Hindlimb muscle (tissue), 1 donor: ENCODE results near the gene ZNF611. TPM values are rescaled to one million over a fixed set of nuclear protein-coding genes. Genes with fewer than 3 reads are reported as not detected.
A peak's percentile ranks its signal among the peaks of the same experiment; 100 is the strongest.
"Not testable (repeated sequence)": the region's sequence is repeated elsewhere in the genome, so short reads cannot be mapped to it uniquely, and the experiment has no call there.

Experiments used
- DNase-seq: peaks from one replicate; pipeline ENCODE4 v3.0.0-alpha.2; 2013
- polyA plus RNA-seq: library from polyadenylated mRNA; unstranded; fragments of 120-200 nt; gene quantifications from one replicate; pipeline ENCODE4 v1.2.1, GENCODE V29; 2013; ENCODE audit not compliant: insufficient read length

Gene ZNF611
- 7.3 TPM for polyA plus RNA-seq

GRCh38 chr19:52734893-52735661, at the start of gene ZNF611:
TSS of gene ZNF611 (minus strand) at chr19:52735044. CDS start at chr19:52715894, 19,150 bp downstream.
- peak; percentile 96 for DNase-seq

- not testable (repeated sequence) for DNase-seq
These were observed 48.0 kb upstream of the ZNF611 start for GRCh38 chr19:52782864-52783263.

- no peak for DNase-seq
These were observed 44.0 kb upstream of the ZNF611 start for GRCh38 chr19:52778811-52779210.

GRCh38 chr19:52756447-52756846, 21.6 kb upstream of the ZNF611 start:
- not testable (repeated sequence) for DNase-seq

GRCh38 chr19:52749780-52750179, 14.9 kb upstream of the ZNF611 start:
- DNase-seq, result no peak

- DNase-seq, result peak; percentile 11
These were observed 13.6 kb upstream of the ZNF611 start for GRCh38 chr19:52748336-52748950.

GRCh38 chr19:52745919-52746318, 11.1 kb upstream of the ZNF611 start:
- not testable (repeated sequence) for DNase-seq

GRCh38 chr19:52743091-52743490, 8.2 kb upstream of the ZNF611 start:
- DNase-seq, result no peak

- DNase-seq, result no peak
These were observed 7.7 kb upstream of the ZNF611 start for GRCh38 chr19:52742516-52742915.

- DNase-seq, result no peak
These were observed 7.2 kb upstream of the ZNF611 start for GRCh38 chr19:52741951-52742485.

- not testable (repeated sequence) for DNase-seq
These were observed 6.5 kb upstream of the ZNF611 start for GRCh38 chr19:52741371-52741770.

- DNase-seq, result no peak
These were observed 4.7 kb upstream of the ZNF611 start for GRCh38 chr19:52739576-52739975.

- DNase-seq, result peak; percentile 51
These were observed 890 bp upstream of the ZNF611 start for GRCh38 chr19:52735734-52736133.

- no peak for DNase-seq
These were observed 432 bp downstream of the ZNF611 start for GRCh38 chr19:52734331-52734892.

- DNase-seq, result not testable (repeated sequence)
These were observed 8.8 kb downstream of the ZNF611 start for GRCh38 chr19:52726051-52726450.

- no peak for DNase-seq
These were observed 9.3 kb downstream of the ZNF611 start for GRCh38 chr19:52725528-52725961.

GRCh38 chr19:52724701-52725514, 9.9 kb downstream of the ZNF611 start:
- no peak for DNase-seq

GRCh38 chr19:52723907-52724598, 10.8 kb downstream of the ZNF611 start:
- not testable (repeated sequence) for DNase-seq

GRCh38 chr19:52722062-52723003, 12.5 kb downstream of the ZNF611 start:
- no peak for DNase-seq

- not testable (repeated sequence) for DNase-seq
These were observed 14.3 kb downstream of the ZNF611 start for GRCh38 chr19:52720541-52720940.

- DNase-seq, result no peak
These were observed 18.3 kb downstream of the ZNF611 start for GRCh38 chr19:52716522-52716921.
